Measurements from ENCODE around the gene NRSN2.
A peak's percentile ranks its signal among the peaks of the same experiment; 100 is the strongest.

NRSN2 gene

GRCh38 chr20:346640-347316, at the start of gene NRSN2:
NRSN2 (plus strand) TSS chr20:347111; CDS start chr20:349644, 2,533 bp downstream.
- peak; percentile 38 for DNase-seq

DNA sequence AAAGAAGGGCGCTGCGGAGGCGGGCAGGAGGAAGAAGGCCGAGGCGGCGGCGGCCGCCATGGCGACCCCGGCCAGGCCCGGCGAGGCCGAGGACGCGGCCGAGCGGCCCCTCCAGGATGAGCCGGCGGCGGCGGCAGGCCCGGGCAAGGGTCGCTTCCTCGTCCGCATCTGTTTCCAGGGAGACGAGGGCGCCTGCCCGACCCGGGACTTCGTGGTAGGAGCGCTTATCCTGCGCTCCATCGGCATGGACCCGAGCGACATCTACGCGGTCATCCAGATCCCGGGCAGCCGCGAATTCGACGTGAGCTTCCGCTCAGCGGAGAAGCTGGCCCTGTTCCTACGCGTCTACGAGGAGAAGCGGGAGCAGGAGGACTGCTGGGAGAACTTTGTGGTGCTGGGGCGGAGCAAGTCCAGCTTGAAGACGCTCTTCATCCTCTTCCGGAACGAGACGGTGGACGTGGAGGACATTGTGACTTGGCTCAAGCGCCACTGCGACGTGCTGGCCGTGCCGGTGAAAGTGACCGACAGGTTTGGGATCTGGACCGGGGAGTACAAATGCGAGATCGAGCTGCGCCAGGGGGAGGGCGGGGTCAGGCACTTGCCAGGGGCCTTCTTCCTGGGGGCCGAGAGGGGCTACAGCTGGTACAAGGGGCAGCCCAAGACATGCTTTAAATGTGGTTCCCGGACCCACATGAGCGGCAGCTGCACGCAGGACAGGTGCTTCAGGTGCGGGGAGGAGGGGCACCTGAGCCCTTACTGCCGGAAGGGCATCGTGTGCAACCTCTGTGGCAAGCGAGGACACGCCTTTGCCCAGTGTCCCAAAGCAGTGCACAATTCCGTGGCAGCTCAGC, 48.8 kb upstream of the NRSN2 start:
- DNase-seq = peak; percentile 50

GRCh38 chr20:298776-299391, 48.0 kb upstream of the NRSN2 start:
- no peak for DNase-seq

GRCh38 chr20:300345-300990, 46.4 kb upstream of the NRSN2 start:
- no peak for DNase-seq

DNA sequence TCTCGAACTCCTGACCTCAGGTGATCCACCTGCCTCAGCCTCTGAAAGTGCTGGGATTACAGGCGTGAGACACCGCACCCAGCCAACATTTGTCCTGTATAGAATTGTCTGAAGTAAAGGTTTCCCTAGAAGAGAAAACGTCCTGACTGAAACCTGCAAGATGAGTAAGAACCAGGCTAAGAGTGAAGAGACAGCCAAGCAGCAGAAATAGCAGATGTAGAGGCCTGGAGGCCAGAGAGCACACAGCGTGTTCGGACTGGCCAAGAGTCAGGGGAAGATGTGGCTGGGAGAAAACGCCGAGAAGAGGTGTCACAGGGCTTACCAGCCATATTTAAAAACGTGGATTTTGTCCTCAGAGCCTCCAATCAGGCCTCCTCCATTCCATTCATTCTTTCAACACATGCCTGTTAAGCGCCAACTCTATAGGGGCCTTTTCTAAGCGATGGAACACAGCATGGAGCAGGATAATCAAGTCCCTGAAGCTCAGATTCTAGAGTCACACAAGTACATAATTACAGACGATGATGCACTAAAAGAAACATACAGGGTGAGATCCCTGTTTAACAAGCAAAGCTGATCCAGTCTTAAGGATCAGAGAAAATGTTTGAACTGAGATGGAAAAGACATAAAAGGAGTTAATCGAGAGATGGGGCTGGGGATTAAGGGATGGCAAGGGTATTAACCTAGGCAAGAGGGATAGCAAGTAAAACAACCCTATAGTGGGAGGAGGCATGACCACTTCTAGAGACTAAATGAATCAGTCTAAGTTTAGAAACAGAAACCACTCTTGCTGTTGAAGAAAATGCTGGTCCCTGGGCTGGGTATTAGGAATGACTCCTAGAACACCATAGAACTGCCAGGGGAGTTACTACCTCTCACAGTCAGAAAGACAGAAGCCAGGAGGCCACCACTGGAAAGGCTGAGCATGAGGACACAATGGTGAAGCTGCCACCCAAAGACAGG, 44.7 kb upstream of the NRSN2 start:
- DNase-seq = no peak

GRCh38 chr20:305745-306144, 41.2 kb upstream of the NRSN2 start:
- no peak for DNase-seq

DNA sequence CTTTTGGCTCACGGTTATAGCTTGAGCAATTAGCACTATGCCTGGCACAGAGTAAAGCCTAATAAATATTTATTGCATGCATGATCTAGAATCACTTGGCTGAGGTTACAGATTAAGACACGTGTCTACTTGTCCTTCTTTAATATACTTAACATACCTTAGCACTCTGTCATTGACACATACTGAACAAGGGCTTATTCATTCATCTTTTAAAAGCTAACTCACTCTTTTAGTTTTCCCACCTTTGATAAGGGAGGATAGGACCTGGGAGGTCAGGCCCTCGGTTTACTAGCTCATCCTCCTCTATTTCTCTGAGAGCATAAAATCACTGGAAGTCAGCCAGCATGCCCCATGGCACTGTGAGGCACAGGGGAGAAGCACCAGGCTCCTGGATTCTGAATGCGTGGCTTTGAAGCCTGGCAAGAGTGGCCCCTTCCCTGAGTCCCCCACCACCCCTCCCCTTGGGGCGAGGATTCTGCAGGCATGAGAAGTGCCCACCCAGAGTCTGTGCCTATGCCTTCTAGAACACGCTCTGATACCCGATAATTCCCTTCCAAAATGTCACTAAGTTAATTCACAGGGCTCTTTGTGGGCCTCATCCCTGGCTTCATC, 38.4 kb upstream of the NRSN2 start:
- DNase-seq = no peak

GRCh38 chr20:309306-309840, 37.5 kb upstream of the NRSN2 start:
- DNase-seq = no peak

DNA sequence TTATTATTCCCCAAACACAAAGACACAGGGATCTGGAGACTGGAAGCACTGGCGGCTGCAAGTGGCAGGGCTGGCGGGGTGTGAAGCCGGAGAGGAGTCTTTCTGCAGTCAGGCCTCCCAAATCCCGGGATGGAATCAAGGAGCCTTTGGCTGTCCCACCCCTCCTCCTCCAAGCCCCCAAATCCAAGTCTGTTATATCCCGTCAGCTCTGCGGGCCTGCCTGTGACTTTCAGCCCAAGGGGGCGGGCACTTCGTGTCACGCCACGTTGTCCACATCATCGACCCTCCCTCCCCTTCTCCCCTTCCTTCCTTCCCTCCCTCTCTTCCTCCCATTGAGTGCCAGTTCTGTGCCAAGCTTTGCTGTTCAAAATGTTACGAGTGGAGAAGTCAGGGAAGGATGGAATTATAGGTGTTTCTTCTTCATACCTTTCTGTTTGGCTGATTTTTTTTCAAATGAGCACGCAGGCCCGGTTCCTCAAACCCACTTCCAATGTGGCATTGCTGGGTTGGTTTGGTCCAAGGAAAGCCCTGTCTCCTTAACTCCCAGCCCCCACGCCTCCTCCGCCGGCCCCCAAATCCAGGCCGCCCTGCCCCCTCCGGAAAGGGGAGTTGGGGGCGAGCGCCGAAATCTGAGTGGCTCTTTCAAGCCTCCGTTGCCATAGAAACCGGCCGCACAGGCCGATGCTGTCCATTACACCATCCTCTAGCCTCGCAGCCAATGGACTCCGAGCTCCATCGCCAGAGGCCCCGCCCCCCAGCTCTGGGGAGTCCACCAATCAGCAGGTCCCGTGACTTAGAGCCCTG, 36.9 kb upstream of the NRSN2 start:
- peak; percentile 79 for DNase-seq

GRCh38 chr20:310645-311044, 36.3 kb upstream of the NRSN2 start:
- DNase-seq = no peak

DNA sequence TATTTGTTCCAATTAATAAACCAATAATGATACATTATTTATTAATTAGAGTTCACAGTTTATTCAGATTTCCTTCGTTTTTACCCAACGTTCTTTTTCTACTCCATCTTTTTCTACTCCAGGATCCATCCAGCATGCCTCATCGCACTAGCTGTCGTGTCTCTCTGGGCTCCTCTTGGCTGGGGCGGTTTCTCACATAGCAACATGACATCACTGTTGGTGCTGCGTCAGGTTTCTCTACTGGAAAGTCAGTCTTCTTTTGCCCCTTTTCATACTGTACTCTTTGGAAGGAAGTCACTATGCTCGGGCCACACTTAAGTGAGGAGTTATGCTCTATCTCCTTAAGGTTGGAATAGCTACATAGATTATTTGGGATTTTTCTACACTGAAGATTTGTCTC, 35.3 kb upstream of the NRSN2 start:
- no peak for DNase-seq

- DNase-seq = no peak
These were observed 34.8 kb upstream of the NRSN2 start for GRCh38 chr20:312067-312466.

DNA sequence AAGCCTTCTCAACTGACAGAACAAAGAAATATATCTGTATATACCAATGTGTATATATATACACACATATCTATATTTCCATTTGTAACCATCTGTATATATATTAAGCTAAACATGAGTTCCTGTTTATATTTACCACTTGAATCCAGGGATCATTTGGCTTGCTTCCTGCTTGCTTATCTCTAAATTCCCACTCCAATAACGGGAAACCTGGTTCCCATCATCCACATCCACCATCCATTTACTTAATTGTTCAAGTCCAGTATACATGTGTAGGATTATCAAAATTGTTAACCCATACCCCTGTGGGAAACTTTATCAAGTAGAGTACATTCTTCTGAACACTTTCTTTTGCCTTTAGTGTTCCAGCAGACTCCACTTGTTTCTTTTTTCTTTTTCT, 34.0 kb upstream of the NRSN2 start:
- no peak for DNase-seq

- DNase-seq = no peak
These were observed 33.5 kb upstream of the NRSN2 start for GRCh38 chr20:313402-313801.

DNA sequence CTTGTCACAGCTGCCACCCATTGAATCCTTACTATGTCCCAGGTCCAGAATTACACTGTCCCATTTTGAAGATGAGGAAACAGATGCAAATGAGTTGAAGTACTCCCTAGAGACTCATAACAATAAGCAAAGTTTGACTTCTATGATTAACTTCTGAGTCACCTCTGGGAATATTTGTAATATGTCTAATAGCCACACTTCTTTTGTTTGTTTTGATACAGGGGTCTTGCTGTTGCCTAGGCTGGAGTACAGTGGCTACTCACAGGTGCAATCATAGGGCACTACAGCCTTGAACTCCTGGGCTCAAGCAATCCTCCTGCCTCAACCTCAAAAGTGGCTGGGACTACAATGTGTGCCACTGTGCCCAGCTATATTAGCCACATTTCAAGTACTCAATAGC, 33.0 kb upstream of the NRSN2 start:
- no peak for DNase-seq

DNA sequence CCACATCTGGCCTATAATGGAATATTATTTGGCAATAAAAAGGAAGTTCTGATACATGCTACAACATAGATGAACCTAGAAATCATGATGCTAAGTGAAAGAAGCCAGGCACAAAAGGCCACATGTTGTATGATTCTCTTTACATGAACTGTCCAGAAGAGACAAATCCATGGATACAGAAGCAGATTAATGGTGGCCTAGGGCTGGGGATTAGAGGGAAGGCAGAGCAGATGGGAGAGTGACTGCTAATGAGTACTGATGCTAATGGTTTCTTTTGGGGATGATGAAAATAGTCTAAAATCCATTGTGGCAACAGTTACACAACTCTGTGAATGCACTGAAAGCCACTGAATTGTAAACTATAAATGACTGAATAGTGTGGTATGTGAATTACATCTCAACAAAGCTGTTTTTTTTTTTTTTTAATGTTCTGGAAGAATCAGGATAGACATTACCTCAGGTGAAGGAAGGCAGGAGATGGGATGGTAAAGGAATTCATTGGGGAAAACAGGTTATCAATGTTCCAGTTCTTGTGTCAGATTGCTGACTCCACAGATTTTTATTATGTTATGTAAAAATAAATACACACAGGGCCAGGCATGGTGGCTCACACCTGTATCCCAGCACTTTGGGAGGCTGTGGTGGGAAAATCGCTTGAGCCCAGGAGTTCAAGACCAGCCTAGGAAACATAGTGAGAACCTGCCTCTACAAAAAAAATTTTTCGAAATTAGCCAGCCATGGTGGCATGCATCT, 30.4 kb upstream of the NRSN2 start:
- DNase-seq = no peak

GRCh38 chr20:324177-325044, 22.5 kb upstream of the NRSN2 start:
- peak; percentile 93 for DNase-seq

GRCh38 chr20:325045-325888, 21.6 kb upstream of the NRSN2 start, which contains the start of gene SOX12:
SOX12 (plus strand) TSS chr20:325552; CDS start chr20:325925, 373 bp downstream.
- DNase-seq = peak; percentile 98
